Large intestine (tissue), 3 donors: ENCODE results near the gene HOXB9. TPM values are rescaled to one million over a fixed set of nuclear protein-coding genes. Genes with fewer than 3 reads are reported as not detected.
A peak's percentile ranks its signal among the peaks of the same experiment; 100 is the strongest.

Experiments used
- DNase-seq, 2 donors: peaks; one replicate each; pipeline versions ENCODE4 v3.0.0 to v3.0.0-alpha.2; 2013
- H3K27ac ChIP-seq: one replicate; pipeline ENCODE4 v1.5.1; 2013; ENCODE audit warnings: low read length
- H3K27me3 ChIP-seq: 2 replicates; pipeline ENCODE4 v1.6.1; 2013; ENCODE audit warnings: low read length; ENCODE audit not compliant: control insufficient read depth, insufficient read depth
- H3K36me3 ChIP-seq: 2 replicates; pipeline ENCODE4 v1.6.1; 2013; ENCODE audit warnings: low read length; ENCODE audit not compliant: control insufficient read depth, insufficient read depth
- H3K4me1 ChIP-seq: one replicate; pipeline ENCODE4 v1.6.1; 2013; ENCODE audit warnings: low read length; ENCODE audit not compliant: control insufficient read depth, insufficient read depth
- H3K4me3 ChIP-seq: one replicate; pipeline ENCODE4 v1.5.1; 2013; ENCODE audit warnings: low read length
- H3K9me3 ChIP-seq: one replicate; pipeline ENCODE4 v1.6.1; 2013; ENCODE audit warnings: mild to moderate bottlenecking, low read depth, low read length, moderate library complexity; ENCODE audit not compliant: control insufficient read depth
- WGBS: methylation state at CpG from one replicate; pipeline ENCODE4 v1.1.5; 2013; ENCODE audit warnings: low lambda C conversion rate; ENCODE audit not compliant: insufficient coverage; 5-methylcytosine and 5-hydroxymethylcytosine counted together
- polyA plus RNA-seq: library from polyadenylated mRNA; unstranded; fragments of 120-200 nt; gene quantifications from one replicate; pipeline ENCODE4 v1.2.1, GENCODE V29; 2013

Gene HOXB9
- polyA plus RNA-seq, 1 donor = 0.03 TPM

DNA sequence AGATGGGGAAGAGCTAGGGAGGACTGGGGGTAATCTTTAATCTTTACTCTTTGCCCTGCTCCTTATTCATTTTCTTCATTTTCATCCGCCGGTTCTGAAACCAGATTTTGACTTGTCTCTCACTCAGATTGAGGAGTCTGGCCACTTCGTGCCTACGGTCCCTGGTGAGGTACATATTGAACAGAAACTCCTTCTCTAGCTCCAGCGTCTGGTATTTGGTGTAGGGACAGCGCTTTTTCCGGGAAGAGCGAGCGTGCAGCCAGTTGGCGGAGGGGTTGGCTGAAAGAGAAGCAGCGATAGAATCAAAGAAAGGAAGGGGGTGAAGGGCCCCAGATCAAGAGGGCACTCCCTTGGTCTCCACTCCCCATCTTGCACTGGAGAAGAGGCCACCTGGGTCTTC lies 3.3 kb downstream of the HOXB9 start:
- DNase-seq = no peak
- WGBS = 40% methylated on average over 2 of the region's 11 CpGs
- H3K27me3 ChIP-seq = peaks cover 98% of the 10 kb centered on the region
- H3K36me3 ChIP-seq = no peaks in the 10 kb centered on the region
- H3K9me3 ChIP-seq = peaks cover 17% of the 10 kb centered on the region
- no peak overlapping the region for H3K27ac ChIP-seq
- H3K4me3 ChIP-seq = no peak overlapping the region
- H3K4me1 ChIP-seq = peaks cover 42% of the 10 kb centered on the region

GRCh38 chr17:48621410-48622392 lies 4.5 kb downstream of the HOXB9 start:
- Histone ChIP-seq H3K4me1 (peaks cover 44% of the 10 kb centered on the region), H3K4me3 (no peak overlapping the region), H3K36me3 (no peaks in the 10 kb centered on the region), H3K27me3 (peaks cover 98% of the 10 kb centered on the region), H3K27ac (no peak overlapping the region), H3K9me3 (peaks cover 21% of the 10 kb centered on the region)
- WGBS = no CpG with 5 or more reads among the region's 41 CpGs
- DNase-seq = no peak

- H3K27me3 ChIP-seq = peaks cover 99% of the 10 kb centered on the region
- DNase-seq = no peak
- no peaks in the 10 kb centered on the region for H3K36me3 ChIP-seq
- WGBS = no CpG with 5 or more reads among the region's 6 CpGs
- peaks cover 19% of the 10 kb centered on the region for H3K9me3 ChIP-seq
- H3K4me1 ChIP-seq = peaks cover 40% of the 10 kb centered on the region
- no peak overlapping the region for H3K4me3 ChIP-seq
- no peak overlapping the region for H3K27ac ChIP-seq
These were observed 5.6 kb downstream of the HOXB9 start for GRCh38 chr17:48620461-48621139.

GRCh38 chr17:48619826-48620449 lies 6.2 kb downstream of the HOXB9 start:
- WGBS = no CpG with 5 or more reads among the region's 32 CpGs
- H3K4me1 ChIP-seq = peaks cover 37% of the 10 kb centered on the region
- no peak for DNase-seq
- peaks cover 99% of the 10 kb centered on the region for H3K27me3 ChIP-seq
- no peak overlapping the region for H3K4me3 ChIP-seq
- H3K27ac ChIP-seq = no peak overlapping the region
- H3K9me3 ChIP-seq = peaks cover 21% of the 10 kb centered on the region
- no peaks in the 10 kb centered on the region for H3K36me3 ChIP-seq

DNA sequence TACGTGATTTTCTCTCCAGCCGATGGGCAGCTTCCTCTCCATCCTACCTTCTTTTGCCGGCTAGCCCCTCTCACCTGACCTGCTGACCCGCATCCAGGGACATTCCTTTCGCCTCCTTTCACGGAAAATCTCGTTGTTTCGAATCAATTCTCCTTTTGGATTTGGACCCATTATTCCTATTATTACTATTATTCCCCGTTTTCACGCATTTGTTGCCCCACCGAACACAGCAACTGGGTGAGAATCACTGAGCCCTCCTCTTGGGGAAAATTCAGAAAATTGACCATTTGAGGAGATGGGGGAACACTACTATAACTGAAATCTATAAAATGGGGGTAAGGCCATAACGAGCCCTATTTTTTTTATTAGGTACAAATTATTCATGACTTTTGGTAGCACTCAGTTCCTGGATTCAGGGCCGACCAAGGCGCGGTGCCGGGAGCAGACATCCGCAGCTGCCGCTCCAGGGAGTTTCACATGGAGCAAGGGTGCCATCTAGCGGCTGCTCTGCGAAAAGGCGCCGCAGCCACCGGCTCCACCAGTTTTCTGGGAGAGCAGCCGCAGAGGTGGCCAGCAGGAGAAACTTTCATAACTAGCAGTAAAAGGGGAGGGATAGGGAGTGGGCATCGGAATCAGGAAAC lies 7.8 kb downstream of the HOXB9 start:
- DNase-seq = peak; percentile 84 to 85
- Histone ChIP-seq H3K36me3 (no peaks in the 10 kb centered on the region), H3K4me3 (peak overlapping the region; percentile 30), H3K9me3 (peaks cover 26% of the 10 kb centered on the region), H3K27ac (no peak overlapping the region), H3K4me1 (peaks cover 40% of the 10 kb centered on the region), H3K27me3 (peaks cover 99% of the 10 kb centered on the region)
- 5% methylated on average over 5 of the region's 25 CpGs for WGBS

GRCh38 chr17:48617471-48618255 lies 8.5 kb downstream of the HOXB9 start:
- no CpG with 5 or more reads among the region's 43 CpGs for WGBS
- peaks cover 26% of the 10 kb centered on the region for H3K9me3 ChIP-seq
- peaks cover 98% of the 10 kb centered on the region for H3K27me3 ChIP-seq
- H3K4me3 ChIP-seq = no peak overlapping the region
- peaks cover 40% of the 10 kb centered on the region for H3K4me1 ChIP-seq
- H3K27ac ChIP-seq = no peak overlapping the region
- H3K36me3 ChIP-seq = no peaks in the 10 kb centered on the region
- DNase-seq = no peak

DNA sequence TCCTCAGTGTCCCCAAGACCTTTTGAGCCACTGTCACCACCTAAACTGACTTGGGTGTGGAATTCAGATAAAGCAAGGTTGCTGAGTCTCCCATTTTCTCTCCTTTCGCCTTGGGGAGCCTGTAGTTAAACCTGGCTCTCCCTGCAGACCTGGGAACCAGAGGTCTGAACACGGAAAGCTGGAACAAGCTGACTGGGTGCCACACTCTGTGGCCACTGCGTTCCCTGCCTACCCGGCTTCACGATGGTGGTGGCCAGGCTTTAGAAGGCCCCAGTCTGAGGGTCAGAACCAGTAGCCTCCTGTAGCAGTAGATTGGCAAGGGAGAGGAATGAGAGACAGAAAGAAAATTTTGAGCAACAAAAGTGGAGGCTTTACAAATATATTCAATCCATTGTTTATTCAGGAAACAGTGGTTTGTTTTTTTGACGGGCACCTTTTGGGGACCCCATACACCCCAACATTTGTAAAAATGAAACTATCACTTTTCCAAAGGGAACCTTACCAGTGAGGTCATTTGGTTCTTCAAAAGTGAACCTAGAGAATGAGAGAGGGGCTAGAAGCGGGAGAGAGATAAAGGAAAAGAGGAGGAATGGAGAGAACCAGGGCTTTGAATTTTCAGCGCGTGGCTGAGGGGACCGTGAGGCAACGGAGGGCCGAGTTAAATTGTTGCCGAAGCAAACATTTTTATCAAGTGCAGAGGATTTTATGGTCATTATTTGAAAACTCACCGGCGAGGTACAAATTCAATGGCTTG lies 9.3 kb downstream of the HOXB9 start:
- Histone ChIP-seq H3K9me3 (peaks cover 32% of the 10 kb centered on the region), H3K36me3 (no peaks in the 10 kb centered on the region), H3K27me3 (peaks cover 98% of the 10 kb centered on the region), H3K27ac (no peak overlapping the region), H3K4me1 (peaks cover 41% of the 10 kb centered on the region), H3K4me3 (no peak overlapping the region)
- DNase-seq = no peak
- 10% methylated on average over 2 of the region's 15 CpGs for WGBS

- no peak for DNase-seq
- H3K27me3 ChIP-seq = peaks cover 98% of the 10 kb centered on the region
- no peak overlapping the region for H3K4me3 ChIP-seq
- peaks cover 41% of the 10 kb centered on the region for H3K4me1 ChIP-seq
- peaks cover 32% of the 10 kb centered on the region for H3K9me3 ChIP-seq
- no CpG with 5 or more reads among the region's 17 CpGs for WGBS
- no peaks in the 10 kb centered on the region for H3K36me3 ChIP-seq
- H3K27ac ChIP-seq = no peak overlapping the region
These were observed 10.0 kb downstream of the HOXB9 start for GRCh38 chr17:48615963-48616716.
